ENCODE results near the gene AP5B1. TPM values are rescaled to one million over a fixed set of nuclear protein-coding genes. Genes with fewer than 3 reads are reported as not detected.
A peak's percentile ranks its signal among the peaks of the same experiment; 100 is the strongest.

Gene AP5B1
- total RNA-seq, 2 experiments from 2014 or later = 12.9 to 25.6 TPM

- H3K79me2 ChIP-seq (ENCODE audit: insufficient read depth, low read depth, low read length) = no peaks in the 10 kb centered on the region
- POLR2A ChIA-PET = interaction anchor here (0.7 kb wide), 1 partner anchor 19 kb away, joined by 3 read pairs; no protein-coding TSS in a partner anchor
- TF ChIP-seq EZH2phosphoT487 (IDR thresholded peaks at IDR 0.05; ENCODE audit: borderline replicate concordance, low read depth, low read length) (peak; percentile 71; the same call in 1 of the 2 replicates), CTCF (conservative IDR thresholded peaks at IDR 0.05; ENCODE audit: low read length) (no peak)
- CTCF ChIA-PET (ENCODE audit: unreplicated experiment) = no interaction called here
- H3K9me2 ChIP-seq (ENCODE audit: insufficient read depth, low read length) = no peaks in the 10 kb centered on the region
- H3K27ac ChIP-seq (ENCODE audit: low read depth, low read length, poor library complexity, severe bottlenecking) = no peak overlapping the region
- intact Hi-C loops (cut with micrococcal nuclease; ENCODE audit: unreplicated experiment) = no loop called here
- H4K20me1 ChIP-seq (ENCODE audit: insufficient read depth, low read length) = no peaks in the 10 kb centered on the region
- H3K36me3 ChIP-seq (ENCODE audit: insufficient read depth, low read length) = no peaks in the 10 kb centered on the region
- BruUV-seq (replicated peaks) = no TSS peak
- H3K9me3 ChIP-seq (ENCODE audit: low read length) = no peaks in the 10 kb centered on the region
- H3K4me3 ChIP-seq (ENCODE audit: low read depth, low read length, poor library complexity, severe bottlenecking) = peak overlapping the region; percentile 41
- H3K4me2 ChIP-seq (ENCODE audit: low read length) = peak overlapping the region; percentile 60
- peaks cover 36% of the 10 kb centered on the region for H3K4me1 ChIP-seq (ENCODE audit: insufficient read depth, low read length, poor library complexity, severe bottlenecking)
- peak overlapping the region; percentile 21; the same call in 1 of the 2 replicates for H2AFZ ChIP-seq (ENCODE audit: low read length)
- peak; percentile 35 for DNase-seq (ENCODE audit: low spot score)
These were observed 7.2 kb upstream of the AP5B1 start for GRCh38 chr11:65787649-65788622.

GRCh38 chr11:65786786-65787636, 6.2 kb upstream of the AP5B1 start, which contains the start of gene OVOL1:
TSS of gene OVOL1 (plus strand) at chr11:65787063. CDS start at chr11:65787374, 311 bp downstream.
- no peaks in the 10 kb centered on the region for H3K79me2 ChIP-seq (ENCODE audit: insufficient read depth, low read depth, low read length)
- no peaks in the 10 kb centered on the region for H4K20me1 ChIP-seq (ENCODE audit: insufficient read depth, low read length)
- H3K9me2 ChIP-seq (ENCODE audit: insufficient read depth, low read length) = no peaks in the 10 kb centered on the region
- H3K36me3 ChIP-seq (ENCODE audit: insufficient read depth, low read length) = no peaks in the 10 kb centered on the region
- ChIA-PET CTCF (ENCODE audit: unreplicated experiment) (no interaction called here), POLR2A (no interaction called here)
- peak within 1 kb of the TSS; percentile 21; the same call in 1 of the 2 replicates for H2AFZ ChIP-seq (ENCODE audit: low read length)
- peak within 1 kb of the TSS; percentile 60 for H3K4me2 ChIP-seq (ENCODE audit: low read length)
- H3K4me3 ChIP-seq (ENCODE audit: low read depth, low read length, poor library complexity, severe bottlenecking) = peak within 1 kb of the TSS; percentile 41
- no peak within 1 kb of the TSS for H3K27ac ChIP-seq (ENCODE audit: low read depth, low read length, poor library complexity, severe bottlenecking)
- H3K9me3 ChIP-seq (ENCODE audit: low read length) = no peaks in the 10 kb centered on the region
- peaks cover 32% of the 10 kb centered on the region for H3K4me1 ChIP-seq (ENCODE audit: insufficient read depth, low read length, poor library complexity, severe bottlenecking)
- intact Hi-C loops (cut with micrococcal nuclease; ENCODE audit: unreplicated experiment) = no loop called here
- DNase-seq (ENCODE audit: low spot score) = no peak
- no TSS peak for BruUV-seq (replicated peaks)
- no peak; the same call in 1 of the 2 replicates for TF ChIP-seq EZH2phosphoT487 (IDR thresholded peaks at IDR 0.05; ENCODE audit: borderline replicate concordance, low read depth, low read length)
- TF ChIP-seq CTCF (conservative IDR thresholded peaks at IDR 0.05; ENCODE audit: low read length) = no peak
